NT2/D1 (cell line): ENCODE measurements around the gene ZNF573.
A peak's percentile ranks its signal among the peaks of the same experiment; 100 is the strongest.

Source experiments
- YY1 ChIP-seq: IDR thresholded peaks from 2 replicates; pipeline ENCODE4 v1.6.1; 2011; ENCODE audit not compliant: insufficient read length, insufficient read depth
- ZNF274 ChIP-seq: IDR thresholded peaks from 2 replicates; pipeline ENCODE4 v1.6.1; 2011; ENCODE audit warnings: mild to moderate bottlenecking, low read depth, low read length

DNA sequence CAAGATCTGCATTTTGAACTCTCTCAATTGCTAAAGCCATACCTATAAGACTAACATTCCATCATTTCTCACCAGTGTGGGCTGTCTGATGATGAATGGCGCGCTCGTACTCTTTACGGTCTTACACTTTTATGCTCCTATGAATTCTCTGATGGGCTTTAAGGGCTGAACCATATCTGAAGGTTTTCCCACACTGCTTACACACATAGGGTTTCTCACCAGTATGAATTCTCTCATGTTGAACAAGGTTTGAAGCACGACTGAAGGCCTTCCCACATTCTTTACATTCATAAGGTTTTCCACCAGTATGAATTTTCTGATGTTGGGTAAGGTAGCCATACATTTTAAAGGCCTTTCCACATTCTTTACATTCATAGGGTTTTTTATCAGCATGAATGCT, 41.0 kb downstream of the ZNF573 start:
- TF ChIP-seq ZNF274 (peak; percentile 62), YY1 (no peak)
